ENCODE results near the gene SAYSD1.
"Not testable (repeated sequence)": the region's sequence is repeated elsewhere in the genome, so short reads cannot be mapped to it uniquely, and the experiment has no call there.

The SAYSD1 gene, protein sequence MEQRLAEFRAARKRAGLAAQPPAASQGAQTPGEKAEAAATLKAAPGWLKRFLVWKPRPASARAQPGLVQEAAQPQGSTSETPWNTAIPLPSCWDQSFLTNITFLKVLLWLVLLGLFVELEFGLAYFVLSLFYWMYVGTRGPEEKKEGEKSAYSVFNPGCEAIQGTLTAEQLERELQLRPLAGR

DNA sequence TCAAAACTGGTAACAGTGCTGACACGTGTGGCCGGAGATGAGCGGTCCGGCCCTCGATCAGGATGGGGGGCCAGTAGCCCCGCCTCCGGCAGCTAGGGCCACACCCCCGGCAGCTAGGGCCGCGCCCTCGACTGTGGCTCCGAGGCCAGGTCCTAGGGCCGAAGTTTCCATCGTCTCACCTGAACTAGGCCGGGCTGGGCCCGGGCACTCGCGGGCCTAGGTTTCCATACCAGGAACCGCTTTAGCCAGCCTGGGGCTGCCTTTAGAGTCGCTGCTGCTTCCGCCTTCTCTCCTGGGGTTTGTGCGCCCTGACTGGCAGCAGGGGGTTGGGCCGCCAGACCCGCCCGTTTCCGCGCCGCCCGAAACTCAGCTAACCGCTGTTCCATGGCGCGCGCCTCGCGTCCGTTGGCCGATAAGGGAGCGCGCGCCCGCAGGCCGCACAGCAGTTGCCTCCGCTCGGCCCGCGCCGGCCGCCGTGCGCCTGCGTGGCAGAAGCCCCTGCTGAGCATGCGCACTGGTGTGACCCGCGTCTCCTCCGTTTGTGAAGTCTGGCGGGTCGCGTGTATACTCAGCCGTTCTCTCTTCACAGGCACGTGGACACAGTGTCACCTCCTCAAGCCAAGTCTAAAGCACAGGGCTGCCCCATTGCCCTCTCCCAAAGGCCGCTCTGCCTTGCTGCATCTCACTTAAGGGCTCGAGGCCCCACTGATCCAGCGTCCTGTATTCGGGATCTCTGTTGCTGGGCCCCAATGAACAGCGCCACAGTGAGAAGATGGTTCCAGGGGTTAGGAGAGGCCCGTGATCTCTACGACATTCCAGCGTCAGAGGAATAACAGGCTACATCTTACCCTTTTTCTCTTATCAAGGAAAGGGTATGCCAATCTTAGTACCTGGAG is at the start of gene SAYSD1:
Gene SAYSD1, minus strand, starts transcription at position 483 of the 896 bp plus-strand sequence. Its CDS starts 97 bp downstream, at position 386.
- peak; percentile 93 to 95 for DNase-seq

- no peak for DNase-seq
These were observed 42.5 kb upstream of the SAYSD1 start for GRCh38 chr6:39157511-39157910.

- no peak for DNase-seq
These were observed 41.8 kb upstream of the SAYSD1 start for GRCh38 chr6:39156801-39157200.

- DNase-seq = no peak
These were observed 39.7 kb upstream of the SAYSD1 start for GRCh38 chr6:39154705-39155104.

DNA sequence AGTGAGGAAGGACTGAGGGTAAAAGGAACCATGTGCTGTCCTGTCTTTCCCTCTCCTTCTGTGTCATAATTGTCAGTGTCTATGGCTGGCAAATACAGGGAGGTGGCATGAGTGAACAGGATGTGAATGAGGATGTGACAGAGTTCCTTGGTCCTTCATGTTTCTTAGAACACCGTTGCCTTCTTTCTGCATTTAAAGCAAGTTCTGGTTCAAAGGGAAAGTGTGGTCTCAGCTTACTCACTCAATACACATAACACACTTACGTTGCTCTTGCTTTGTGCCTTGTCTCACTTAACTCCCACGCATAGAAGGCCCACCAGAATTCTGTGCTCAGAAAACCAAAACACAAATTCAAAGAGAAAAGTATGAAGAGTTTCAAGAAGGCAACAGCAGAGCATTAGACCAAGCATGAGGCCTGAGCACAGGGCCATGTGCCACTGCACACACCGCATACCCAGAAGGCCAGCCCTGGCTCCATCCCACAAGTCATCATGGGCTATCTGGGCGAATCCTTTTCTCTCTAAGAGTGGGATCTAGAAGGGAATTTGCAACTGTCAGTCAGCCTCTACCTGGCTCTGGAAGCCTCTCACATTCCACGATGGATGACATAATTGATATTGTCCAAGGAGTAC is 38.9 kb upstream of the SAYSD1 start:
- DNase-seq = no peak

GRCh38 chr6:39152262-39152661 is 37.3 kb upstream of the SAYSD1 start:
- no peak for DNase-seq

DNA sequence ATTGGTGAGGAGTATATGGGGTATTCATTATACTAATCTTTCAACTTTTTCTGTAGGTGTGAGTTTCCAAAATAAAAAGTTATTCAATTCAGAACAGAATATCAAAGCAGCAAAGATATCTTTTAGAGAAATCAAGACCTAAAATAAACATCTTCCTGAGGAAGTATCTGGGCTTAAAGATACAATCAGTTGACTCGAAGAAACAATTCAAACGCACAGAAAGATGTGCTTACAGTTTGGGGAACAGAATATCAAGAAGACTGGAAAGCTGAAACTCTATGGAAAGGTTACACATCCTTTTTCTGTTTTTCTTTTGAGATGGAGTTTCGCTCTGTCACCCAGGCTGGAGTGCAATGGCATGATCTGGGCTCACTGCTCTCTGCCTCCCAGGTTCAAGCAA is 36.2 kb upstream of the SAYSD1 start:
- DNase-seq = no peak

DNA sequence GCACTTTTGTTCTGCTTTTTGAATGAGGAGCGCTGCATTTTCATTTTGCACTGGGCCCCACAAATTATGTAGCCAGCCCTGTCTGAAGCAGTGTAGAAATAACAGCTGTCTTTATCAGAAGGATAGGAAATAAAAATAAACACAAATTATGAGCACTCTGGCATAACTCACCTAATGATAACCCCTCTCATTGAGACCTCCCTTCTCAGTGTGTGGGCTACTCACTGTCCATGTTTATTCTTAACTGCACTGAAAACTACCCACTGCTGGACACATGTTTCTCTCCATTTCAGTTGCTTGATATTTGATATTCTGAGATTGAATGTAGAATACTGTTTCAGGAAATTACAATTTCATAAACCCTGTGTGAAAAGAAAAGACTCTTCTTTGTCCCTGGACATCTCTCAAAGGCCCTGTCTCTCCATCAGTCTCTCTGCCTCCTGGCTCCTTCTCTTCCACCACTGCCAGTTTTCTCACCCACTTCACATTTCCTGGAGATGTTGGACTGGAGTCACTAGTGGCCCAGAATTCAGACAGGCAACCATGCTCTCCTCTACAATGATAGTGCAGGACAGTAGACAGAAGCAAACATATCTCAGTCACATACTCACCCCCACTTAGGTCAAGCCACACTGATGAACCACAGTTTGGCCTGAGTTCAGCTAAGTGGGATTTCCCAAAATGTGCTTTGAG is 29.6 kb upstream of the SAYSD1 start:
- DNase-seq = no peak

GRCh38 chr6:39143238-39143930 is 28.4 kb upstream of the SAYSD1 start:
- DNase-seq = no peak

DNA sequence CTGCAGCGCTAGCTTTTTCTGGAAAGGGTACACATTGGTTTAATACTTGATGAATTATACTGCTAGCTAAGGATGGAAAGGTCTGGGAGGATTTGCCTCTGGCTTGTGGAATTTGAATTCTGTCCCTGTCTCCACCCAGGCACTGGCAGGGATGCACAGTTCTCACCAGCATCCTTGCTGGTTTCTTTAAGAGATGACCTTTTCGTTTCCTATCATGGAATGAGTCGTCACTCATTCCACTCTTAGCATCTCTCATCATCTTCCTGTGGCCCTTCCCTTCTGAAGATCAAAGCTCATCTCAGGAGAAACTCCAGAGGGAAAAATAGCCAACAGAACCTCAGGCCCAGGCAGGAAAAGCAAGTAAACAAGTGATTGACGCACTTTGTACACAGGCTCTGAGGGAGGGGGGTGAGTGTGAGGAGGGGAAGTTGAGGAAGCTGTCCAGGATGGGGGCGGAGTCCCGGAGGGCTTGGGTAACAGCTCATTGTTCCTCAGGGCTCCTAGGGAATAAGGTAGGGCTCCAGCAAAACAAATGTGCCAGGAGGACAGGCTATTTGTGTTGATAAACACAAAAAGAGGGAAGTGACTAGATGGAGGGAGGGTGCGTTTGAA is 25.7 kb upstream of the SAYSD1 start:
- no peak for DNase-seq

GRCh38 chr6:39137245-39137644 is 22.3 kb upstream of the SAYSD1 start:
- DNase-seq = no peak

GRCh38 chr6:39136207-39136606 is 21.2 kb upstream of the SAYSD1 start:
- DNase-seq = not testable (repeated sequence)

GRCh38 chr6:39134761-39135160 is 19.8 kb upstream of the SAYSD1 start:
- DNase-seq = not testable (repeated sequence)

- DNase-seq = no peak
These were observed 15.7 kb upstream of the SAYSD1 start for GRCh38 chr6:39130691-39131090.

DNA sequence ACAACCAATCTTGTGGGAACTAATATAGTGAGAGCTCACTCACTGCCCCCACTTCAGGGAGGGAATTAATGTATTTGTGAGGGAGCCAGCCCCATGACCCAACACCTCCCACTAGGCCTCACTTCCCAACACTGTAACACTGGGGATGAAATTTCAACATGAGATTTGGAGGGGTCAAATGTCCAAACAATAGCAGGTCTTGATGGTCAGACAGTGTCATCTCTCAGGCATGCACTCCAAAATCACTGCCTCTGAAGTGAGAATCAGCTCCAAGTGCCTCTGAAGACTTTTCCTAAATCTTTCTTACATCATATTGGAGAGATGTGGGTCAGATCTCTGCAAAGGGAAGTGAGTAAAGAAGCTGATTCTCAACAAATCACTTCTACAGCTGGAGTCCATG is 13.8 kb upstream of the SAYSD1 start:
- DNase-seq = no peak

- no peak for DNase-seq
These were observed 13.1 kb upstream of the SAYSD1 start for GRCh38 chr6:39128106-39128505.

- DNase-seq = no peak
These were observed 9.1 kb upstream of the SAYSD1 start for GRCh38 chr6:39124114-39124513.

DNA sequence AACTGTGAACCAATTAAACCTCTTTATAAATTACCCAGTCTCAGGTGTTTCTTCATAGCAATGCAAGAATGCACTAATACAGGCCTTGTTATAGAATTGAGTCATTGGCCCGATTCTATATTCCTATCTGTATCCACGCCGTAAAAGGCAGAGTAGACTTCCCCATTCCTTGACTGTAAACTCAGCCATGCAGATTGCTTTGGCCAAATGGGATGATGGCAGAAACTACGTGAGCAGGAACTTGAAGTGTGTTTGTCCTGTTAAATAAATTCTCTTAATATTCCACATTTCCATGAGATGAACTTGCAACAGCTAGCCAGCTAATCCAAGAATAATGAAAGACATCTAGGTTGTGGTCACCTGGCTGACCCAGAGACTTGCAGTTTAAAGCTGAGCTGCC is 3.9 kb upstream of the SAYSD1 start:
- no peak for DNase-seq

DNA sequence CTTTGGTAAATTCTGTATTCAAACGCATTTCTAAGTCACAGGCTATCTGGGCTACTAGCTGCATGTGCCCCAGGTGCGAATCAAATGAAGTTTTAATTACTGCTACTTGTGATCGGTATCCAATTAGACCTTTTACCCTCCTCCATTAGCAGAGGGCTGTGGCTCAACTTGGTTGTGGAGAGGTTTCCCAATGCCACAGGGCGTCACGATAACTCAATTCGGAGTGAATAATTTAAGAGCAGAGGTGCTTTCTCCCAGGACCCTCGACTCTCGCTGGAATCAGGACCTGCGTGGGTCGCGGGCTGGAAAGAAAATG is 640 bp downstream of the SAYSD1 start:
- DNase-seq = peak in 1 of 2 experiments; percentile 71

DNA sequence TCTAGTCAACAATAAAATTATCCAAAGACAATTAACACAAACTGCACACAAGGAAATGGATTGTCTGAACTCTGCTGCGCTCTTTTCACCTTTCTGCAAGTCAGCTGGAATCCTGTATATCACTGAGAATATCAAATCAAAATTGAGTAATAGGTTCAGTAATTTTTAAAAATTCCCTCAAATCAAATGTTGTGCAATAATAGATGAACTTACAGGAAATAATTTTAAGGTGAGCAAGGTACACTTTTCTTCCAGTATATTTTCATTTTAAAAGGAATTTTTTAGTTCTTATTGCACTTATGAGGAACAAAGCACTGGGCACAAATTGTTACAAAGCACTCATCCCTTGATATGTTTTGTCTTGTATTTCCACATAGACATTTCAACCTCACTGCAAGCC is 1.2 kb downstream of the SAYSD1 start:
- no peak for DNase-seq

- no peak for DNase-seq
These were observed 3.7 kb downstream of the SAYSD1 start for GRCh38 chr6:39111280-39111679.

Data from NCI-H187 (cell line).